Neural progenitor cell (in vitro differentiated cells): ENCODE data around the gene SLC9A5. TPM values are rescaled to one million over a fixed set of nuclear protein-coding genes. Genes with fewer than 3 reads are reported as not detected.

Experiments
- DNase-seq: peaks from one replicate; pipeline ENCODE4 v3.0.0-alpha.2; 2016; ENCODE audit warnings: low spot score
- H2AFZ ChIP-seq: fragments of 200-600 bp; sonication (generic); replicated peaks from 2 replicates; pipeline ENCODE4 v1.6.1; 2016; ENCODE audit warnings: antibody characterized with exemption
- H3F3A ChIP-seq: fragments of 200-600 bp; sonication (generic); 2 replicates; pipeline ENCODE4 v1.6.1; 2016; ENCODE audit warnings: antibody characterized with exemption, low read depth
- H3K27ac ChIP-seq: fragments of 200-600 bp; sonication (generic); 2 replicates; pipeline ENCODE4 v1.5.1; 2016; ENCODE audit warnings: mild to moderate bottlenecking
- H3K27me3 ChIP-seq: fragments of 200-600 bp; sonication (generic); 2 replicates; pipeline ENCODE4 v1.6.1; 2016; ENCODE audit warnings: mild to moderate bottlenecking, moderate library complexity
- H3K36me3 ChIP-seq: fragments of 200-600 bp; sonication (generic); 2 replicates; pipeline ENCODE4 v1.5.1; 2016
- H3K4me1 ChIP-seq: fragments of 200-600 bp; sonication (generic); 2 replicates; pipeline ENCODE4 v1.6.1; 2016; ENCODE audit warnings: mixed run types
- H3K4me2 ChIP-seq: fragments of 200-600 bp; sonication (generic); 2 replicates; pipeline ENCODE4 v1.6.1; 2016
- H3K4me3 ChIP-seq: fragments of 200-600 bp; sonication (generic); 2 replicates; pipeline ENCODE4 v1.5.1; 2016
- H3K79me2 ChIP-seq: fragments of 200-600 bp; sonication (generic); 2 replicates; pipeline ENCODE4 v1.6.1; 2016; ENCODE audit warnings: low read depth
- H3K9ac ChIP-seq: fragments of 200-600 bp; sonication (generic); 2 replicates; pipeline ENCODE4 v1.6.1; 2016
- H3K9me3 ChIP-seq: fragments of 200-600 bp; sonication (generic); 2 replicates; pipeline ENCODE4 v1.5.1; 2016; ENCODE audit warnings: low read depth
- H4K20me1 ChIP-seq: fragments of 200-600 bp; sonication (generic); 2 replicates; pipeline ENCODE4 v1.6.1; 2016; ENCODE audit warnings: low read depth
- H3K27ac Mint-ChIP-seq: 3 replicates; pipeline ENCODE4 v1.8.0; 2021; ENCODE audit warnings: mixed read lengths
- H3K27me3 Mint-ChIP-seq: 2 replicates; pipeline ENCODE4 v1.8.0; 2022; ENCODE audit warnings: low read depth, mild to moderate bottlenecking, inconsistent platforms, moderate library complexity, mixed read lengths; ENCODE audit not compliant: insufficient read depth
- H3K36me3 Mint-ChIP-seq: 3 replicates; pipeline ENCODE4 v1.8.0; 2021; ENCODE audit warnings: mixed read lengths
- H3K4me1 Mint-ChIP-seq: 3 replicates; pipeline ENCODE4 v1.8.0; 2021; ENCODE audit warnings: mixed read lengths
- H3K4me3 Mint-ChIP-seq: 3 replicates; pipeline ENCODE4 v1.8.0; 2021; ENCODE audit warnings: mild to moderate bottlenecking, moderate library complexity, mixed read lengths
- H3K9me3 Mint-ChIP-seq: 3 replicates; pipeline ENCODE4 v1.8.0; 2020; ENCODE audit warnings: mixed read lengths
- CTCF ChIP-seq: fragments of 200-600 bp; sonication (generic); IDR thresholded peaks from 2 replicates; pipeline ENCODE4 v1.5.1; 2017; ENCODE audit warnings: antibody characterized with exemption, mild to moderate bottlenecking
- EZH2 ChIP-seq: fragments of 200-600 bp; sonication (generic); IDR thresholded peaks from 2 replicates; pipeline ENCODE4 v1.6.1; 2017; ENCODE audit warnings: antibody characterized with exemption, mild to moderate bottlenecking, moderate library complexity
- EZH2phosphoT487 ChIP-seq: fragments of 200-600 bp; sonication (generic); IDR thresholded peaks from 2 replicates; pipeline ENCODE4 v1.6.1; 2017; ENCODE audit warnings: antibody characterized with exemption
- total RNA-seq: library from RNA; depleted of rRNA; stranded (reverse); fragments of >200 nt; gene quantifications from 2 replicates; pipeline ENCODE4 v1.2.3, GENCODE V29; 2015; ENCODE audit warnings: low replicate concordance

Gene SLC9A5
- total RNA-seq, 1 donor from 2014 or later, result 2.5 TPM

GRCh38 chr16:67281536-67282446, 33.0 kb downstream of the SLC9A5 start:
- TF ChIP-seq CTCF (no peak), EZH2phosphoT487 (no peak), EZH2 (no peak)
- H3K36me3 Mint-ChIP-seq, result no peaks in the 10 kb centered on the region
- Histone ChIP-seq H3K36me3 (no peaks in the 10 kb centered on the region), H3K4me1 (no peaks in the 10 kb centered on the region), H3K79me2 (no peaks in the 10 kb centered on the region), H4K20me1 (no peaks in the 10 kb centered on the region), H3K27ac (no peak overlapping the region), H3K9me3 (no peaks in the 10 kb centered on the region), H3K4me2 (no peak overlapping the region), H3K4me3 (no peak overlapping the region), H2AFZ (no peak overlapping the region), H3K27me3 (peaks cover 23% of the 10 kb centered on the region), H3F3A (no peaks in the 10 kb centered on the region), H3K9ac (no peak overlapping the region)
- H3K4me1 Mint-ChIP-seq, result no peaks in the 10 kb centered on the region
- no peak overlapping the region for H3K27ac Mint-ChIP-seq
- no peaks in the 10 kb centered on the region for H3K9me3 Mint-ChIP-seq
- peaks cover 23% of the 10 kb centered on the region for H3K27me3 Mint-ChIP-seq
- DNase-seq, result no peak
- H3K4me3 Mint-ChIP-seq, result no peak overlapping the region

- no peak overlapping the region for H3K9ac ChIP-seq
- Mint-ChIP-seq H3K4me3 (no peak overlapping the region), H3K27ac (no peak overlapping the region), H3K36me3 (no peaks in the 10 kb centered on the region), H3K9me3 (no peaks in the 10 kb centered on the region), H3K27me3 (peaks cover 19% of the 10 kb centered on the region), H3K4me1 (no peaks in the 10 kb centered on the region)
- no peak for DNase-seq
- peaks cover 23% of the 10 kb centered on the region for H3K27me3 ChIP-seq
- no peaks in the 10 kb centered on the region for H4K20me1 ChIP-seq
- no peak overlapping the region for H3K4me3 ChIP-seq
- H3K9me3 ChIP-seq, result no peaks in the 10 kb centered on the region
- no peaks in the 10 kb centered on the region for H3K36me3 ChIP-seq
- no peaks in the 10 kb centered on the region for H3K79me2 ChIP-seq
- H3K27ac ChIP-seq, result no peak overlapping the region
- H3K4me2 ChIP-seq, result no peak overlapping the region
- no peak overlapping the region for H2AFZ ChIP-seq
- no peaks in the 10 kb centered on the region for H3F3A ChIP-seq
- no peak for TF ChIP-seq EZH2
- TF ChIP-seq CTCF, result no peak
- TF ChIP-seq EZH2phosphoT487, result no peak
- no peaks in the 10 kb centered on the region for H3K4me1 ChIP-seq
Measured at GRCh38 chr16:67282447-67282805, 33.6 kb downstream of the SLC9A5 start.

GRCh38 chr16:67283039-67283825, 34.5 kb downstream of the SLC9A5 start:
- H3K27ac Mint-ChIP-seq, result peak overlapping the region; percentile 67
- no peaks in the 10 kb centered on the region for H3K79me2 ChIP-seq
- no peaks in the 10 kb centered on the region for H3K36me3 Mint-ChIP-seq
- no peak overlapping the region for H3K27ac ChIP-seq
- no peaks in the 10 kb centered on the region for H3K4me1 Mint-ChIP-seq
- TF ChIP-seq CTCF (no peak), EZH2phosphoT487 (no peak), EZH2 (no peak)
- H3K9me3 Mint-ChIP-seq, result no peaks in the 10 kb centered on the region
- H3K4me2 ChIP-seq, result no peak overlapping the region
- DNase-seq, result no peak
- H3K4me1 ChIP-seq, result no peaks in the 10 kb centered on the region
- no peaks in the 10 kb centered on the region for H3K36me3 ChIP-seq
- peaks cover 21% of the 10 kb centered on the region for H3K27me3 ChIP-seq
- H3F3A ChIP-seq, result no peaks in the 10 kb centered on the region
- no peak overlapping the region for H3K4me3 Mint-ChIP-seq
- no peak overlapping the region for H3K4me3 ChIP-seq
- H3K9ac ChIP-seq, result no peak overlapping the region
- H4K20me1 ChIP-seq, result no peaks in the 10 kb centered on the region
- no peak overlapping the region for H2AFZ ChIP-seq
- H3K9me3 ChIP-seq, result no peaks in the 10 kb centered on the region
- peaks cover 18% of the 10 kb centered on the region for H3K27me3 Mint-ChIP-seq
